WERI-Rb-1 (cell line): ENCODE data around the gene WBP11.

Source experiments
- DNase-seq: peaks from one replicate; pipeline ENCODE4 v3.0.0-alpha.2; 2020
- H3K27ac ChIP-seq: fragments of 250-450 bp; sonication (Bioruptor Pico); 2 replicates; pipeline ENCODE4 v1.5.1; 2020; ENCODE audit warnings: mild to moderate bottlenecking, moderate library complexity
- H3K27me3 ChIP-seq: fragments of 250-450 bp; sonication (Bioruptor Pico); 2 replicates; pipeline ENCODE4 v1.5.1; 2021; ENCODE audit warnings: mild to moderate bottlenecking, low read depth, moderate library complexity; ENCODE audit not compliant: insufficient read depth, severe bottlenecking
- H3K36me3 ChIP-seq: fragments of 250-450 bp; sonication (Bioruptor Pico); 2 replicates; pipeline ENCODE4 v1.5.1; 2020; ENCODE audit warnings: mild to moderate bottlenecking, moderate library complexity
- H3K4me3 ChIP-seq: 2 replicates; pipeline ENCODE4 v1.5.1; 2011; ENCODE audit warnings: low read depth, mild to moderate bottlenecking, control low read depth, low read length
- H3K9me3 ChIP-seq: fragments of 250-450 bp; sonication (Bioruptor Pico); 2 replicates; pipeline ENCODE4 v1.5.1; 2021; ENCODE audit warnings: mild to moderate bottlenecking, moderate library complexity; ENCODE audit not compliant: severe bottlenecking
- CTCF ChIP-seq: IDR thresholded peaks from 2 replicates; pipeline ENCODE4 v1.5.1; 2011; ENCODE audit warnings: low read depth, mild to moderate bottlenecking, control low read depth, inconsistent platforms, low read length

The WBP11 gene

DNA sequence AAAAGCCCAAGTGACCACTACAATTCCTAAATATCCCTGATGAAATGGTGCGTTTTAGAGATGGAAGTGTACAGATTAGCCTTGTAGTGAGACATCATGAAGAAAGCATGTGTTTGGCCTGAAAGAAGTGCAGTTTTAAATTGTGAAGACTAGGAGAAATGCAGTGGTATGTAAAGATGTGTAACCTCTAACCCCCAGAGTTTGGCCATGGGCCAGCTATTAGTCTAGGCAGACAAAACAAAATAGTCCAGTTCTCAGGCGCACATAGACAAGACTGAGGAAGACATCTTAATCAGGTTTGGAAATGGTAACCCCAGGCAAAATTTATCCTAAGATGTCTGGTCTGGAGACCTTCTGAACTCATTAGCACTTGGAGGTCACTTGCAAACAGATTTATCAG lies 23.4 kb downstream of the WBP11 start:
- no peaks in the 10 kb centered on the region for H3K9me3 ChIP-seq
- no peak overlapping the region for H3K27ac ChIP-seq
- DNase-seq: no peak
- H3K27me3 ChIP-seq: no peaks in the 10 kb centered on the region
- TF ChIP-seq CTCF: no peak
- H3K36me3 ChIP-seq: peaks cover 7% of the 10 kb centered on the region
- H3K4me3 ChIP-seq: no peak overlapping the region

GRCh38 chr12:14777271-14777670 lies 26.0 kb downstream of the WBP11 start:
- no peak for TF ChIP-seq CTCF
- H3K27ac ChIP-seq: no peak overlapping the region
- no peaks in the 10 kb centered on the region for H3K27me3 ChIP-seq
- no peak for DNase-seq
- no peaks in the 10 kb centered on the region for H3K9me3 ChIP-seq
- H3K4me3 ChIP-seq: no peak overlapping the region
- H3K36me3 ChIP-seq: no peaks in the 10 kb centered on the region

- H3K4me3 ChIP-seq: no peak overlapping the region
- DNase-seq: no peak
- no peak for TF ChIP-seq CTCF
Observed at GRCh38 chr12:14776236-14776961, 26.9 kb downstream of the WBP11 start.

GRCh38 chr12:14775636-14775980 lies 27.7 kb downstream of the WBP11 start:
- Histone ChIP-seq H3K27me3 (no peaks in the 10 kb centered on the region), H3K9me3 (no peaks in the 10 kb centered on the region), H3K36me3 (no peaks in the 10 kb centered on the region; the same call in 1 of the 2 replicates), H3K4me3 (no peak overlapping the region), H3K27ac (no peak overlapping the region)
- no peak for DNase-seq
- no peak for TF ChIP-seq CTCF

More at GRCh38 chr12:14776236-14776961, 26.9 kb downstream of the WBP11 start:
- no peaks in the 10 kb centered on the region for H3K36me3 ChIP-seq
- no peaks in the 10 kb centered on the region for H3K27me3 ChIP-seq
- H3K9me3 ChIP-seq: no peaks in the 10 kb centered on the region
- no peak overlapping the region for H3K27ac ChIP-seq

- H3K36me3 ChIP-seq: no peaks in the 10 kb centered on the region; the same call in 1 of the 2 replicates
- H3K27me3 ChIP-seq: no peaks in the 10 kb centered on the region
- no peak overlapping the region for H3K4me3 ChIP-seq
- no peaks in the 10 kb centered on the region for H3K9me3 ChIP-seq
- no peak for TF ChIP-seq CTCF
- H3K27ac ChIP-seq: no peak overlapping the region
- DNase-seq: no peak
Observed at GRCh38 chr12:14774906-14775635, 28.2 kb downstream of the WBP11 start.
